Epidermal melanocyte (primary cell): Measurements from ENCODE around the gene ELK4.

Experiments used
- DNase-seq: peaks from one replicate; pipeline ENCODE4 v3.0.0; 2011; ENCODE audit warnings: low spot score; ENCODE audit not compliant: insufficient read length

The ELK4 gene

DNA sequence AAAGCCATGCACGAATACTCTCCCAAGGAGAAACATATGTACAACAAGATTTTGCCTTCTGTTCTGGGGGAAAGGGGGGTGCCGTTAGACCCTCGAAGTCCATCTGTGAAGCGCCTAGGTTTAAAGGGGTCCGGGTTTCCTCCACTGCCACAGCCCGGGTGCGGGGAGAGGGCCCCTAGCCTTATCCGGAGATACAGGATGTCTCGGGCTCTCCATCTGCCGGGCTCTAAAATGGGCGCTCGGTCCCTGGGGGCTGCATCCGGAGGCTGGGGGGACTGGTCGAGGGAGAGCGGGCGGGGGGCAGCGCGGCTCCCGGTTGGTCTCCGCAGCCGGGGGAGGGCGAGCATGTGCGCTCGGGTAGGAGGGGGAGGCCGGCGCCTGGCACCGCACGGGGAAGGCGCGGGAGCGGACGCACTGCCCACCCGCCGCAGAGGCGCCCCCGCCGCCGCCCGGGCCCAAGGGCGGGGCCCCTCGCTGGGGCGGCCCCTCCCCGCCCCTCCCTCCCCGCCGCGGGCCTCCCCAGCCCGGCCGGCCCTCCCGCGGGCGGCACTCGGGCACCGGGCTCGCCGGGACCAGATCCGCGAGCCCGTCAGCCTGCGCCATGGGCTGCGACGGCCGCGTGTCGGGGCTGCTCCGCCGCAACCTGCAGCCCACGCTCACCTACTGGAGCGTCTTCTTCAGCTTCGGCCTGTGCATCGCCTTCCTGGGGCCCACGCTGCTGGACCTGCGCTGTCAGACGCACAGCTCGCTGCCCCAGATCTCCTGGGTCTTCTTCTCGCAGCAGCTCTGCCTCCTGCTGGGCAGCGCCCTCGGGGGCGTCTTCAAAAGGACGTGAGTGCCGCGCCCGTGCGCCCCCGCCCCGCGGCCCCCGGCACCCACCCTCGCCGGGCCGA is 63.1 kb downstream of the ELK4 start:
- no peak for DNase-seq

GRCh38 chr1:205568135-205568468 is 63.7 kb downstream of the ELK4 start:
- no peak for DNase-seq

GRCh38 chr1:205567716-205568115 is 64.1 kb downstream of the ELK4 start:
- no peak for DNase-seq

DNA sequence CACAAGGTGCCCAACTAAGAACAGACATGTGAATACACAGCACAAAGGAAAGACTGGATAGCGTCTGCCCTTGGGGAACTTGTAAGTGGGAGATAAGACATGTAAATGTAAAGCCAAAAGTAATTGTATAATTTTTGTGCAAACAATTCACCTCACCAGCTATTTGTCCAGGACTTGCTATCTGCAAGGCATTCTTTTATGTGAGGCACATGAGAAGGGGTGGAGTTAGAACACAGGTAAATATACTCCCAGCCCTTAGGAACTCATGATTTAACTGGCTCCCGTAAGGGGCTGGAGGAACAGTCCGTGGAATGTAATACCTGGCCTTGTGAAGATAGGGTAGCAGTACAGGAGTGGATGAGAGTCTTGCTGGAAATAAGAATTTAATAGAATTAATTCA is 66.0 kb downstream of the ELK4 start:
- DNase-seq: no peak

DNA sequence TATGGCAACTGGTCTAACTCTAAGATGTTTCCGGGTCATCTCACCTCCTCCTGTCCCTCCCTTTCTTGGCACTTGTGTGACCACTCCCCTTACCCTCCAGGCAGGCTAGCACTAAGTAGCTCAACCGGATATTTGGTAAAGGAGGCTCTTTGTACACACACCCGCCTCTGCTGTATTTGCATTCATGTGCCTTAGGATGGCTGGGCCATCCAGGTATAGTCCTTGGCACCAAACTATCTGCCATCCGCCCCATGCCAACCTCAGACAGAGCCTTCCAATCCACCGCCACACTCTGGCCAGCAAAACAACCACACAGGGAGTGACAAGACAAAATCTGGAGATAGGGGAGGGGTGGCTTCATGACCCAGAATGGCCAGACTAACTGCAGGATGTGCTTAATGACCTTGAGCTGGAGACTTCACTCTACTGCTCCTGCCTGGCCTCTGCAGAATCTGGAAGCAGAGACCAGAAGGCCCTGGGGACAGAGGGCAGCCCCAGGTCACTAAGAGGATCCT is 67.8 kb downstream of the ELK4 start:
- no peak for DNase-seq

- no peak for DNase-seq
Measured at GRCh38 chr1:205561501-205562203, 70.2 kb downstream of the ELK4 start.
